ENCODE data around the gene CRLF2. TPM values are rescaled to one million over a fixed set of nuclear protein-coding genes. Genes with fewer than 3 reads are reported as not detected.
"Not testable (repeated sequence)": the region's sequence is repeated elsewhere in the genome, so short reads cannot be mapped to it uniquely, and the experiment has no call there.

The CRLF2 gene
- total RNA-seq, 2 donors from 2014 or later = 0.33 to 1.1 TPM

GRCh38 chrX:1218286-1218685, 5.8 kb upstream of the CRLF2 start:
- intact Hi-C loops (cut with DNase I) = no loop called here
- peak; percentile 17 for DNase-seq (ENCODE audit: low spot score)

- peak; percentile 0 for DNase-seq (ENCODE audit: low spot score)
- intact Hi-C loops (cut with DNase I) = no loop called here
Observed at GRCh38 chrX:1215123-1215823, 2.8 kb upstream of the CRLF2 start.

GRCh38 chrX:1213971-1214370, 1.5 kb upstream of the CRLF2 start:
- intact Hi-C loops (cut with DNase I) = no loop called here
- DNase-seq (ENCODE audit: low spot score) = peak; percentile 11

GRCh38 chrX:1210844-1211243, 1.6 kb downstream of the CRLF2 start:
- DNase-seq (ENCODE audit: low spot score) = no peak
- intact Hi-C loops (cut with DNase I) = no loop called here

GRCh38 chrX:1207496-1208025, 4.9 kb downstream of the CRLF2 start:
- intact Hi-C loops (cut with DNase I) = no loop called here
- DNase-seq (ENCODE audit: low spot score) = peak; percentile 16

GRCh38 chrX:1205681-1206611, 6.5 kb downstream of the CRLF2 start:
- intact Hi-C loops (cut with DNase I) = no loop called here
- DNase-seq (ENCODE audit: low spot score) = peak; percentile 4

GRCh38 chrX:1202251-1202650, 10.2 kb downstream of the CRLF2 start:
- DNase-seq (ENCODE audit: low spot score) = peak; percentile 72
- intact Hi-C loops (cut with DNase I) = no loop called here

- no peak for DNase-seq (ENCODE audit: low spot score)
- intact Hi-C loops (cut with DNase I) = no loop called here
Observed at GRCh38 chrX:1196436-1196835, 16.0 kb downstream of the CRLF2 start.

- DNase-seq (ENCODE audit: low spot score); intact Hi-C loops (cut with DNase I): not testable (repeated sequence)
Observed at GRCh38 chrX:1192196-1192595, 20.3 kb downstream of the CRLF2 start.

GRCh38 chrX:1190596-1191145, 21.8 kb downstream of the CRLF2 start:
- intact Hi-C loops (cut with DNase I) = no loop called here
- no peak for DNase-seq (ENCODE audit: low spot score)

GRCh38 chrX:1185561-1185960, 26.9 kb downstream of the CRLF2 start:
- DNase-seq (ENCODE audit: low spot score) = no peak
- intact Hi-C loops (cut with DNase I) = no loop called here

GRCh38 chrX:1182211-1182610, 30.2 kb downstream of the CRLF2 start:
- intact Hi-C loops (cut with DNase I) = no loop called here
- no peak for DNase-seq (ENCODE audit: low spot score)

GRCh38 chrX:1181661-1182060, 30.8 kb downstream of the CRLF2 start:
- intact Hi-C loops (cut with DNase I); DNase-seq (ENCODE audit: low spot score): not testable (repeated sequence)

GRCh38 chrX:1181170-1181569, 31.3 kb downstream of the CRLF2 start:
- intact Hi-C loops (cut with DNase I) = no loop called here
- DNase-seq (ENCODE audit: low spot score) = no peak

GRCh38 chrX:1178580-1179057, 33.8 kb downstream of the CRLF2 start:
- intact Hi-C loops (cut with DNase I) = no loop called here
- DNase-seq (ENCODE audit: low spot score) = no peak

- intact Hi-C loops (cut with DNase I) = not testable (repeated sequence)
Observed at GRCh38 chrX:1176531-1177320, 35.7 kb downstream of the CRLF2 start.

GRCh38 chrX:1174609-1175545, 37.6 kb downstream of the CRLF2 start:
- intact Hi-C loops (cut with DNase I) = not testable (repeated sequence)
- peak; percentile 18 for DNase-seq (ENCODE audit: low spot score)

More at GRCh38 chrX:1176531-1177320, 35.7 kb downstream of the CRLF2 start:
- peak; percentile 67 for DNase-seq (ENCODE audit: low spot score)

- intact Hi-C loops (cut with DNase I) = not testable (repeated sequence)
- peak; percentile 17 for DNase-seq (ENCODE audit: low spot score)
Observed at GRCh38 chrX:1173435-1173834, 39.0 kb downstream of the CRLF2 start.
